Lower lobe of right lung (tissue), 2 donors: ENCODE data around the gene UNC13D. TPM values are rescaled to one million over a fixed set of nuclear protein-coding genes. Genes with fewer than 3 reads are reported as not detected.
A peak's percentile ranks its signal among the peaks of the same experiment; 100 is the strongest.

ENCODE experiments used
- ATAC-seq, 2 donors: fragments of 200-7000 bp; cut with Tn5 transposase; one replicate each; pipeline ENCODE4 v1.9.1; 2020 to 2022; ENCODE audit warnings: mild to moderate bottlenecking in 2 of 2, moderate library complexity in 2 of 2
- DNase-seq: peaks from one replicate; pipeline ENCODE4 v3.0.0-alpha.2; 2020
- H3K27ac ChIP-seq: fragments of 200-600 bp; one replicate; pipeline ENCODE4 v1.8.0; 2022
- H3K27me3 ChIP-seq: fragments of 200-600 bp; one replicate; pipeline ENCODE4 v1.8.0; 2022; ENCODE audit warnings: low read depth
- H3K36me3 ChIP-seq: fragments of 200-600 bp; one replicate; pipeline ENCODE4 v1.8.0; 2022; ENCODE audit warnings: mild to moderate bottlenecking
- H3K4me1 ChIP-seq: fragments of 200-600 bp; one replicate; pipeline ENCODE4 v1.8.0; 2022
- H3K4me3 ChIP-seq: fragments of 200-600 bp; one replicate; pipeline ENCODE4 v1.8.0; 2022; ENCODE audit warnings: mild to moderate bottlenecking
- H3K9me3 ChIP-seq: fragments of 200-600 bp; one replicate; pipeline ENCODE4 v1.8.0; 2022
- intact Hi-C: fragments of 100-400 bp; cut with DNase I; formaldehyde crosslinking; loops from one replicate; pipeline ENCODE4 v1.11.0; 2022
- total RNA-seq: library from RNA; stranded (reverse); fragmentation: NEBNext Ultra II Directional; extraction: Animal tissue kit (Norgen Biotek cat#: 25700); gene quantifications from one replicate; pipeline ENCODE4 v1.2.1, GENCODE V29; 2021
- TF ChIP-seq, protein P1 (sequence below): fragments of 200-600 bp; IDR thresholded peaks from one replicate; pipeline ENCODE4 v1.8.0; 2022; ENCODE audit warnings: antibody characterized with exemption, mild to moderate bottlenecking
- donor health status: DM: no; HTN: yes; CAD: no; lungs with severe emphysema.

UNC13D gene
- total RNA-seq, 1 donor from 2014 or later: 118 TPM

DNA sequence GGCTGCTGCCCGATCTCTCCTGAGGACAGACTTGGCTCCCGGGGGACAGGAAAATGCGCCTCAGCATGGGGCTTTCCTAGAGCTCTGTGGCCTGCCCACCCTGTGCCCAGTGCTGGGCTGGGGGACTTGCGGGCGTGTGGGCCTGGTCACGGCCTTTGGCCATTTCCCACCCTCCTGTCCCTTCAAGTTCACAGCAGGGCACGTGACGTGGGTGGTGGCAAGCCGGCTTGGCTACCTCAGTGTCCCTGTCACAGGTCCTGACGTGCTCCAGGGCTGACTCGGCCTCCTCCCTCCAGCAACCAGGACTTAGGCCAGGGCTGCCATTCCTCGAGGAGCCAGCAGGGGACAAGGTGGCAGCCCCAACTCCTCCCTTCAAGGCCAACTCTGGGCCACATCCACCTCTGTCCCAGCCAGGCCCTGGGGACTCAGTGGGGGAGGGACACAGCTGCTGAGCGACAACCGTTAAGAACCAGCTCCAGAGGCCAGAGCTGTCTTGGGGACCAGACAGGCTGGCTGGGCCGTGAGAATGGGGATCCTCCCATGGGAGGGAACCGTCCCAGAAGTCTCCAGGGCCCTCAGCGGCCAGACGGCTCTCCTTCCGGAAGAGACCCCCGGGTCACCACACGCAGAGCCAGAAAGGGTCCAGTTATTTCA is 981 bp upstream of the UNC13D start:
- H3K4me1 ChIP-seq: peaks cover 78% of the 10 kb centered on the region
- no peaks in the 10 kb centered on the region for H3K27me3 ChIP-seq
- H3K4me3 ChIP-seq: peak overlapping the region; percentile 59
- peak; percentile 92 for DNase-seq
- no peaks in the 10 kb centered on the region for H3K9me3 ChIP-seq
- peaks cover 52% of the 10 kb centered on the region for H3K36me3 ChIP-seq
- peak; percentile 82 to 88 for ATAC-seq
- TF ChIP-seq, protein P1, sequence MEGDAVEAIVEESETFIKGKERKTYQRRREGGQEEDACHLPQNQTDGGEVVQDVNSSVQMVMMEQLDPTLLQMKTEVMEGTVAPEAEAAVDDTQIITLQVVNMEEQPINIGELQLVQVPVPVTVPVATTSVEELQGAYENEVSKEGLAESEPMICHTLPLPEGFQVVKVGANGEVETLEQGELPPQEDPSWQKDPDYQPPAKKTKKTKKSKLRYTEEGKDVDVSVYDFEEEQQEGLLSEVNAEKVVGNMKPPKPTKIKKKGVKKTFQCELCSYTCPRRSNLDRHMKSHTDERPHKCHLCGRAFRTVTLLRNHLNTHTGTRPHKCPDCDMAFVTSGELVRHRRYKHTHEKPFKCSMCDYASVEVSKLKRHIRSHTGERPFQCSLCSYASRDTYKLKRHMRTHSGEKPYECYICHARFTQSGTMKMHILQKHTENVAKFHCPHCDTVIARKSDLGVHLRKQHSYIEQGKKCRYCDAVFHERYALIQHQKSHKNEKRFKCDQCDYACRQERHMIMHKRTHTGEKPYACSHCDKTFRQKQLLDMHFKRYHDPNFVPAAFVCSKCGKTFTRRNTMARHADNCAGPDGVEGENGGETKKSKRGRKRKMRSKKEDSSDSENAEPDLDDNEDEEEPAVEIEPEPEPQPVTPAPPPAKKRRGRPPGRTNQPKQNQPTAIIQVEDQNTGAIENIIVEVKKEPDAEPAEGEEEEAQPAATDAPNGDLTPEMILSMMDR: peak; percentile 85
- intact Hi-C loops: no loop called here
- H3K27ac ChIP-seq: peak overlapping the region; percentile 90

DNA sequence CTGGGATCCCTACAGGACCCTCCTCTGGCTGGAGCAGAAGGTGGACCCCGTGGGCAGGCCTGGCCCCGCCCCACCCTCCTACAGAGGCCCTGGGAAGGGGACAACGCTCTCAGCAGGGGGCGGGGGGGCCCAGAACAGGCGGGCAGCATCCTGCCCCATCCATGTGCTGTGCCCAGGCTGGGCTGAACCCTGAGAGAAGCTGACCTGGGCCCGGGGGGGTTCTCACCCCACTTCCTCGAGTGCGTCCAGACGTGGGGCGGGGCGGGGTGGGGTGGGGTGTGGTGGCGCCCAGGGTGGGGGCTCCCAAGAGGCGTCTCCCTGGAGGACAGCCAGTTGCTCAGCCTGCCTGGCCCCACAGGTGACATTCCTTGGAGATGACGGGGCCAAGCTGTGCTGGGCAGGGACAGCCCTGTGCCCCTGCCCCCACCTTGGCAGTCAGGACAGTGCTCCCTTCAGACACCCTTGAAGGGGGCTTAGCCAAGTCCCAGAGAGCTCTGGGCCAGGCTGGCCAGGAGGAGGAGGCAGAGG is 390 bp upstream of the UNC13D start:
- ATAC-seq (peak; percentile 84 to 86), DNase-seq (peak; percentile 87)
- H3K4me1 ChIP-seq: peaks cover 73% of the 10 kb centered on the region
- no peaks in the 10 kb centered on the region for H3K27me3 ChIP-seq
- intact Hi-C loops: no loop called here
- peak overlapping the region; percentile 90 for H3K27ac ChIP-seq
- H3K36me3 ChIP-seq: peaks cover 52% of the 10 kb centered on the region
- peak overlapping the region; percentile 59 for H3K4me3 ChIP-seq
- no peaks in the 10 kb centered on the region for H3K9me3 ChIP-seq
- TF ChIP-seq, protein P1: no peak

DNA sequence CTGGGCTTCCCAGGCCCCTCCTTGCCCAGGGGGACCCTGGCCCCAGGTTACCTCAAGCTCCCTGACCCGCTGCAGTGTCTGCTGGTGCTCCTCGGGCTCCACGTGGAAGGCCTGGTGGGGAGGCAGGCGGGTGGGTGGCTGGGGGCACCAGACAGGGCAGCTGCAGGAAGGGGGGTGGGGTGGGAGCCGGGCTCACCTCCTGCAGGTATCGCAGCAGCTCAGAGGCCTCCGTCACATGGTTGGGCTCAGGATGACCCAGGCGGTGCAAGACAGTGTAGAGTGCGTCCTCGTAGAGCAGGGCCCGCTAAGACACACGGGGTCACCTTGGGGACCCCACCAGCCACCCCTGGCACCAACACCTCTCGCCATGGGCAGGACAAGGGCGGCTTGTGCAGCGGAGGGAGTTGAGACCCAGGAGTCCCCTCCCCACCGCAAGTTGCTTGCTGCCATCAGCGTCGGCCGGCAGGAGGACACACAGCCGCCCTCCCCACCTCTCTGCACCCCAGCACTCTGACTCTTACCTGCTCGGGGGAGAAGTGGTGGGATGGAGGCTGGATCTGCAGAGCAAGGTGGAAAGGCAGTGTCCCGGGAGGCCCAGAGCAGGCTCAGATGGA is 1.1 kb downstream of the UNC13D start:
- Histone ChIP-seq H3K9me3 (no peaks in the 10 kb centered on the region), H3K36me3 (peaks cover 43% of the 10 kb centered on the region), H3K27me3 (no peaks in the 10 kb centered on the region), H3K4me1 (peaks cover 59% of the 10 kb centered on the region), H3K27ac (peak overlapping the region; percentile 90), H3K4me3 (peak overlapping the region; percentile 59)
- TF ChIP-seq, protein P1: no peak
- ATAC-seq (no peak), DNase-seq (no peak)
- intact Hi-C loops: no loop called here

DNA sequence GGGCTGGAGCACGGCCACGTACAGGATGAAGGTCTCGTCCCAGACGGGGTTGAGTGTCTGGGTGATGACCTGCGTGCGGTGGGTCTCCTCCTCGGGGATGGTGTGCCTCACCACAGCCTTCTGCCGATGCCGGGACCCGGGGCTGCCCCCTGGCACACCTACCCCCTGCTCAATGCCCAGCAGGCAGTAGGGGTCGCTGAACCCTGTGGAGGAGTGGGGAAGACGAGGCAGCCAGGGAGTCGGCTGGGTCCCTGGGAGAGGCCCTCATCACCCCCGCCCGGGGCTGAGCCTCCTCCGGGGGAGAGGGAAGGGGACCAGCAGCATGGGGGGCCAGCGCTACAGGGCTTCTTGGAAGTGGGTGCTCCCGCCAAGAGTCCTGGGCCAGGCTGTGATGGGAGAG is 1.8 kb downstream of the UNC13D start:
- DNase-seq: no peak
- H3K36me3 ChIP-seq: peaks cover 41% of the 10 kb centered on the region
- ATAC-seq: no peak
- intact Hi-C loops: no loop called here
- TF ChIP-seq, protein P1: no peak
- no peaks in the 10 kb centered on the region for H3K9me3 ChIP-seq
- peak overlapping the region; percentile 59 for H3K4me3 ChIP-seq
- H3K4me1 ChIP-seq: peaks cover 53% of the 10 kb centered on the region
- peak overlapping the region; percentile 90 for H3K27ac ChIP-seq
- H3K27me3 ChIP-seq: no peaks in the 10 kb centered on the region

DNA sequence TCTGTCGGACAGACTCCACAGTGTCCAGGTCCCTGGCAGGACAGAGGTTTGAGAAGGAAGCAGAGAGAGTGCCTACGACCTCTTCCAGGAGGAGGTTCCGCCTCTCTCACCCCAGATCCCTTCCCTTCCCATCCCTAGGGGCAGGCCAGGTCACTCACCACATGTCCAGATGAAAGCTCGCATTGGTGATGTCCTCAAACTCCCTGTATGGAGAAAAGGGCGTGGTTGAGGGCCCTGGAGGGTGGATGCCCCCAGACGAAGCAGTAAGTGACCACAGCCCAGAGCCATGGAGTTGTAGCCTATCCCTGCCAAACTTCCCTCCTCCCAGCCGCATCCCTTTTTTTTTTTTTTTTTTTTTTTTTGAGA is 3.4 kb downstream of the UNC13D start:
- Histone ChIP-seq H3K36me3 (peaks cover 34% of the 10 kb centered on the region), H3K27ac (no peak overlapping the region), H3K4me3 (no peak overlapping the region), H3K4me1 (peaks cover 36% of the 10 kb centered on the region), H3K9me3 (no peaks in the 10 kb centered on the region), H3K27me3 (no peaks in the 10 kb centered on the region)
- ATAC-seq (no peak), DNase-seq (no peak)
- TF ChIP-seq, protein P1: no peak
- intact Hi-C loops: no loop called here
